Fibroblast of pulmonary artery (primary cell): ENCODE results near the gene ANKRD13D.

Experiments used
- DNase-seq: peaks from one replicate; pipeline ENCODE4 v3.0.0-alpha.2; 2010; ENCODE audit warnings: low read depth
- H3K4me3 ChIP-seq: replicated peaks from 2 replicates; pipeline ENCODE4 v1.5.1; 2011; ENCODE audit warnings: low read depth, mild to moderate bottlenecking, control low read depth, low read length, moderate library complexity
- CTCF ChIP-seq: IDR thresholded peaks from 2 replicates; pipeline ENCODE4 v1.5.1; 2011; ENCODE audit warnings: mild to moderate bottlenecking, control low read depth, low read length, inconsistent platforms; ENCODE audit errors: missing control alignments

ANKRD13D gene

GRCh38 chr11:67332081-67332691 is 43.1 kb downstream of the ANKRD13D start:
- H3K4me3 ChIP-seq: no peak overlapping the region
- DNase-seq: no peak
- no peak for TF ChIP-seq CTCF

- no peak for DNase-seq
- TF ChIP-seq CTCF: no peak
- H3K4me3 ChIP-seq: no peak overlapping the region
Measured at GRCh38 chr11:67337257-67337656, 48.2 kb downstream of the ANKRD13D start.

GRCh38 chr11:67344264-67344663 is 55.2 kb downstream of the ANKRD13D start:
- no peak for DNase-seq
- H3K4me3 ChIP-seq: no peak overlapping the region
- no peak for TF ChIP-seq CTCF

- no peak for DNase-seq
- H3K4me3 ChIP-seq: no peak overlapping the region
- TF ChIP-seq CTCF: no peak
Measured at GRCh38 chr11:67345247-67345919, 56.3 kb downstream of the ANKRD13D start.

- TF ChIP-seq CTCF: peak; percentile 94
- peak; percentile 82 for DNase-seq
Measured at GRCh38 chr11:67345920-67346819, 57.1 kb downstream of the ANKRD13D start.

GRCh38 chr11:67347964-67348749 is 59.1 kb downstream of the ANKRD13D start:
- no peak overlapping the region for H3K4me3 ChIP-seq
- no peak for TF ChIP-seq CTCF
- no peak for DNase-seq

More at GRCh38 chr11:67345920-67346819, 57.1 kb downstream of the ANKRD13D start:
- H3K4me3 ChIP-seq: no peak overlapping the region
